IPS-15b (cell line): ENCODE measurements around the gene REEP1.
"Not testable (repeated sequence)": the region's sequence is repeated elsewhere in the genome, so short reads cannot be mapped to it uniquely, and the experiment has no call there.

Experiments
- H3K27me3 ChIP-seq: one replicate; pipeline ENCODE4 v1.6.1; 2013; ENCODE audit warnings: low read length; ENCODE audit not compliant: control insufficient read depth, insufficient read depth
- H3K36me3 ChIP-seq: one replicate; pipeline ENCODE4 v1.6.1; 2013; ENCODE audit warnings: low read length; ENCODE audit not compliant: control insufficient read depth, insufficient read depth
- H3K4me1 ChIP-seq: one replicate; pipeline ENCODE4 v1.6.1; 2013; ENCODE audit warnings: mild to moderate bottlenecking, low read length; ENCODE audit not compliant: control insufficient read depth, insufficient read depth
- H3K4me3 ChIP-seq: one replicate; pipeline ENCODE4 v1.5.1; 2013; ENCODE audit warnings: low read depth, low read length
- H3K9ac ChIP-seq: one replicate; pipeline ENCODE4 v1.6.1; 2013; ENCODE audit warnings: low read depth, mild to moderate bottlenecking, low read length
- H3K9me3 ChIP-seq: one replicate; pipeline ENCODE4 v1.6.1; 2013; ENCODE audit warnings: mild to moderate bottlenecking, low read length; ENCODE audit not compliant: control insufficient read depth, insufficient read depth

The REEP1 gene

DNA sequence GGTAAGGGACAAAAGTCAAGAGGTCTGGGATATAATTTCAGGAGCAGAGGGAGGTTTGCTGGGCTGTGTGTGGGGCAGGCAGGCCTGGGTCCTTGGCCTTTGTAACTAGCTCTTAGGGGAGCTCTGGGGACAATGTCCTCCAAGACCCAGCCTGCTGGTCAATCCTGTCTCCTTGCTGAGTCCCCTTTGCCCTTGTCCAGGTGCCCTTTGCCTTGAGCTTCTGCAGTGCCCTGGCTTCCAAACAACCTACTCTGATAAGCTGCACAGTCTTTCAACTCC is 30.0 kb upstream of the REEP1 start:
- Histone ChIP-seq H3K4me1 (no peaks in the 10 kb centered on the region), H3K4me3 (no peak overlapping the region), H3K9ac (no peak overlapping the region), H3K27me3 (no peaks in the 10 kb centered on the region), H3K9me3 (peaks cover 5% of the 10 kb centered on the region), H3K36me3 (no peaks in the 10 kb centered on the region)

DNA sequence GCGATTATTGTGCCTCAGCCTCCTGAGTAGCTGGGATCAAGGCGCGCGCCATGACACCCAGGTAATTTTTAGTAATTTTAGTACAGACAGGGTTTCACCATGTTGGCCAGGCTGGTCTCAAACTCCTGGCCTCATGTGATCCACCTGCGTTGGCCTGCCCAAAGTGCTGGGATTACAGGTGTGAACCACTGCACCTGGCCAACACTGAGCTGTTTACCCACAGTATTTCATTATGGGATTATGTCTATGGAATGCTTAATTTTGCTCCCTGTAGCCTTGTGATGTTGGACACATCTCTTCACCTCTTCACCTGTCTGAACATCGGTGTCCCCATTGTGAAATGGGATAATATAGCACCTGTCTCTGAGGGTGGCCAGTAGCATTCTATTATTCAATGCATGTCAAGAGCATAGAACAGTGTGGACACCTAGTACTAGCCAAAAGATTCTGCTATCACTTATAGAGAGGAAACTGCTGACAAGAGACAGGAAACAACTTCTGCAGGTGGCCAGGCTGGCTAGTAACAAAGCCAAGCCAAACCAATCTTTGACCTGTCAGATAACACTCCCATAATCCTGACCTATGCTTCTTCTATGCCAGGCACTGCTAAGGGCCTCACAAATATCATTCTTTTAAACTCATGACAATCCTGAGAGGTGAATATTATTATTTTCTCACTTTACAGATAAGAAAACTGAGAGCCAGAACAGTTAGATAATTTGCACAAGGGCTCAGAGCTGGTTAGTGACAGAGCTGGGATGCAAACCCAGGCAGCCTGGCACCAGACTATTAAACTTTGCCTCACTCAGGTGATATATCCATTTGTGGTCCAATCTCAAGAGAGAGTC is 29.4 kb upstream of the REEP1 start:
- Histone ChIP-seq H3K9ac (no peak overlapping the region), H3K27me3 (no peaks in the 10 kb centered on the region), H3K36me3 (no peaks in the 10 kb centered on the region), H3K9me3 (peaks cover 5% of the 10 kb centered on the region), H3K4me1 (no peaks in the 10 kb centered on the region), H3K4me3 (no peak overlapping the region)

- H3K9ac ChIP-seq: no peak overlapping the region
- no peaks in the 10 kb centered on the region for H3K9me3 ChIP-seq
- H3K36me3 ChIP-seq: no peaks in the 10 kb centered on the region
- H3K4me1 ChIP-seq: peaks cover 5% of the 10 kb centered on the region
- no peak overlapping the region for H3K4me3 ChIP-seq
- no peaks in the 10 kb centered on the region for H3K27me3 ChIP-seq
Measured at GRCh38 chr2:86364894-86365293, 27.5 kb upstream of the REEP1 start.

DNA sequence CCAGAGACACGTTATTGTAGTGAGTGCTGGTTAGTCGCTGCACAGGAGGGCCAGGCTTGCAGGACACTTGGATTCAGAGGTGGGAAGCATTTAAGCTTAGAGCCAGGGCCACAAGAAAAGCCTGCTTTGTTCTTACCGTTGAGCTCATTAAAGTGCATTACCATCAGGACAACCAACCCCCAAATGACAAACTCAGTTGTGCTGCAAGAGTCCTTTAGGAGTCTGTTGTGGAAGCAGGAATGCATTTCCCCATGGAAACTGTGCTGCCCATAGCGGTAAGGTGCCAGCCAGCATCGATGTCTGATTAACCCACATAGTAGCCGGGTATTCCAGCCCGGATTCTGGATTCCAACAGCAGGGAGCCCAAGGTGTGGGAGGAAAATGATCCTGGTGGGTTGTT is 23.4 kb upstream of the REEP1 start:
- no peaks in the 10 kb centered on the region for H3K36me3 ChIP-seq
- no peak overlapping the region for H3K9ac ChIP-seq
- H3K4me1 ChIP-seq: peaks cover 5% of the 10 kb centered on the region
- no peaks in the 10 kb centered on the region for H3K27me3 ChIP-seq
- no peaks in the 10 kb centered on the region for H3K9me3 ChIP-seq
- no peak overlapping the region for H3K4me3 ChIP-seq

- peaks cover 7% of the 10 kb centered on the region for H3K4me1 ChIP-seq
- H3K27me3 ChIP-seq: no peaks in the 10 kb centered on the region
- no peak overlapping the region for H3K4me3 ChIP-seq
- no peaks in the 10 kb centered on the region for H3K36me3 ChIP-seq
- no peak overlapping the region for H3K9ac ChIP-seq
- no peaks in the 10 kb centered on the region for H3K9me3 ChIP-seq
Measured at GRCh38 chr2:86358957-86359356, 21.5 kb upstream of the REEP1 start.

- H3K4me1 ChIP-seq: peaks cover 7% of the 10 kb centered on the region
- H3K27me3 ChIP-seq: no peaks in the 10 kb centered on the region
Measured at GRCh38 chr2:86357392-86357963, 20.1 kb upstream of the REEP1 start.

GRCh38 chr2:86352727-86353221 is 15.3 kb upstream of the REEP1 start:
- Histone ChIP-seq H3K4me3 (no peak overlapping the region), H3K9ac (no peak overlapping the region), H3K9me3 (no peaks in the 10 kb centered on the region), H3K36me3 (no peaks in the 10 kb centered on the region), H3K4me1 (peaks cover 3% of the 10 kb centered on the region), H3K27me3 (no peaks in the 10 kb centered on the region)

More at GRCh38 chr2:86357392-86357963, 20.1 kb upstream of the REEP1 start:
- Histone ChIP-seq H3K4me3 (no peak overlapping the region), H3K9me3 (no peaks in the 10 kb centered on the region), H3K9ac (no peak overlapping the region), H3K36me3 (no peaks in the 10 kb centered on the region)

- H3K4me3 ChIP-seq: no peak overlapping the region
- no peak overlapping the region for H3K9ac ChIP-seq
- H3K36me3 ChIP-seq: no peaks in the 10 kb centered on the region
- no peaks in the 10 kb centered on the region for H3K9me3 ChIP-seq
- H3K27me3 ChIP-seq: no peaks in the 10 kb centered on the region
- peaks cover 3% of the 10 kb centered on the region for H3K4me1 ChIP-seq
Measured at GRCh38 chr2:86352137-86352726, 14.8 kb upstream of the REEP1 start.

GRCh38 chr2:86350751-86351150 is 13.3 kb upstream of the REEP1 start:
- Histone ChIP-seq H3K9me3 (no peaks in the 10 kb centered on the region), H3K36me3 (no peaks in the 10 kb centered on the region), H3K27me3 (no peaks in the 10 kb centered on the region), H3K9ac (no peak overlapping the region), H3K4me1 (peaks cover 3% of the 10 kb centered on the region), H3K4me3 (no peak overlapping the region)

GRCh38 chr2:86347401-86347800 is 10.0 kb upstream of the REEP1 start:
- no peak overlapping the region for H3K9ac ChIP-seq
- H3K4me3 ChIP-seq: no peak overlapping the region
- no peaks in the 10 kb centered on the region for H3K9me3 ChIP-seq
- no peaks in the 10 kb centered on the region for H3K36me3 ChIP-seq
- no peaks in the 10 kb centered on the region for H3K4me1 ChIP-seq
- H3K27me3 ChIP-seq: no peaks in the 10 kb centered on the region

DNA sequence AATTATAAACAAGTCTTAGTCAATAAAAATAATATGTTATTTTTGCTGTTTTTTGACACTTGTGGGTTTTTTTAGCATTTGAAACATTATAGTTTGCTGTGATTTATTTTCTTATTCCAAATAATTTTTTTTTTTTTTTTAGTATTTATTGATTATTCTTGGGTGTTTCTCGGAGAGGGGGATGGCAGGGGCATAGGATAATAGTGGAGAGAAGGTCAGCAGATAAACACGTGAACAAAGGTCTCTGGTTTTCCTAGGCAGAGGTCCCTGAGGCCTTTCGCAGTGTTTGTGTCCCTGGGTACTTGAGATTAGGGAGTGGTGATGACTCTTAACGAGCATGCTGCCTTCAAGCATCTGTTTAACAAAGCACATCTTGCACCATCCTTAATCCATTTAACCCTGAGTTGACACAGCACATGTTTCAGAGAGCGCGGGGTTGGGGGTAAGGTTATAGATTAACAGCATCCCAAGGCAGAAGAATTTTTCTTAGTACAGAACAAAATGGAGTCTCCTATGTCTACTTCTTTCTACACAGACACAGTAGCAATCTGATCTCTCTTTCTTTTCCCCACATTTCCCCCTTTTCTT is 8.5 kb upstream of the REEP1 start:
- H3K4me1 ChIP-seq, H3K36me3 ChIP-seq, H3K9ac ChIP-seq, H3K9me3 ChIP-seq, H3K27me3 ChIP-seq, H3K4me3 ChIP-seq: not testable (repeated sequence)

DNA sequence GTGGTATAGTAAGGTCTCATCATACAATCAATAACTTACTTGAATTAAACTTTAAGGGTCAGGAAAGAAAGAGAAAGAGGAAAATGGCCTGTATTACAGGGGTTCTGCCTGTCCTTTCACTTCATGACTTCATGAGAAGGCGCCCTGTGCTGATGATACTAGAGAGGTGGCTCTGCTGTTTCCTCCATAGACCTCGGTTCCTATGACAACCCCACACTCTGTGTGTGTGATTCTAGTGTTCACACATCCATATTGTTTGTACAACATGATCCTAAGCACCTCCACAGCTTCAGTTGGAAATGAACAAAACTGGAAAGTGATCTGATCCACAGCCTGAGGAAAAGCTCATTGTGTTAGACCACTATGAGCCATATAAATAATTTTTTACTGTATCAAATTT is 7.0 kb upstream of the REEP1 start:
- Histone ChIP-seq H3K9ac (no peak overlapping the region), H3K9me3 (no peaks in the 10 kb centered on the region), H3K4me3 (no peak overlapping the region), H3K27me3 (peaks cover 20% of the 10 kb centered on the region), H3K36me3 (no peaks in the 10 kb centered on the region), H3K4me1 (no peaks in the 10 kb centered on the region)
